HEK293 (cell line): ENCODE results near the gene PSMD5.

Experiments used
- CTCF ChIA-PET: fragments of 350-600 bp; formaldehyde crosslinking; extraction: SDS; loops from one replicate; lab custom pipeline; 2021; ENCODE audit warnings: antibody characterized with exemption; lab: Yijun Ruan, JAX
- POLR2A ChIA-PET: fragments of 300-600 bp; formaldehyde crosslinking; extraction: SDS; loops from one replicate; lab custom pipeline; 2020; ENCODE audit warnings: antibody characterized with exemption, inconsistent platforms; lab: Yijun Ruan, JAX
- H3K27ac ChIP-seq: fragments of 200-500 bp; sonication (Bioruptor generic); 2 replicates; pipeline ENCODE4 v1.5.1; 2014; ENCODE audit warnings: low read depth, low read length, control low read depth, inconsistent platforms; ENCODE audit errors: extremely low read depth
- H3K36me3 ChIP-seq, 2 experiments: fragments of 200-500 bp in 1 of 2; sonication (Bioruptor generic) in 1 of 2; 1 replicate in 1 of 2; 2 replicates in 1 of 2; pipeline ENCODE4 v1.5.1; 2014 to 2017; ENCODE audit warnings: inconsistent platforms in 2 of 2, low read length in 2 of 2; ENCODE audit not compliant: control insufficient read depth in 2 of 2, insufficient read depth in 1 of 2
- H3K4me1 ChIP-seq: fragments of 200-500 bp; sonication (Bioruptor generic); 2 replicates; pipeline ENCODE4 v1.5.1; 2014; ENCODE audit warnings: mild to moderate bottlenecking, low read length, inconsistent platforms; ENCODE audit not compliant: control insufficient read depth, insufficient read depth
- H3K4me3 ChIP-seq: 2 replicates; pipeline ENCODE4 v1.5.1; 2011; ENCODE audit warnings: low read depth, mild to moderate bottlenecking, control low read depth, low read length, moderate library complexity
- H3K9me3 ChIP-seq: fragments of 200-500 bp; sonication (Bioruptor generic); 2 replicates; pipeline ENCODE4 v1.5.1; 2014; ENCODE audit warnings: low read depth, low read length, inconsistent platforms; ENCODE audit not compliant: control insufficient read depth, insufficient read depth
- BCL11A ChIP-seq: fragments of 450-650 bp; formaldehyde crosslinking; IDR thresholded peaks from 2 replicates; pipeline ENCODE4 v1.5.1; 2016; ENCODE audit warnings: low read depth, missing biosample characterization, missing genetic modification characterization
- GLI2 ChIP-seq: fragments of 450-650 bp; formaldehyde crosslinking; IDR thresholded peaks from 2 replicates; pipeline ENCODE4; 2017; ENCODE audit warnings: missing biosample characterization, missing genetic modification characterization, low read depth, borderline replicate concordance
- HOXC10 ChIP-seq: sonication (generic); formaldehyde crosslinking; IDR thresholded peaks from 2 replicates; pipeline ENCODE4 v1.8.1; 2023; ENCODE audit warnings: mild to moderate bottlenecking, missing genetic modification reagents
- KLF17 ChIP-seq: fragments of 450-650 bp; formaldehyde crosslinking; IDR thresholded peaks from 2 replicates; pipeline ENCODE4 v1.5.1; 2016; ENCODE audit warnings: missing biosample characterization, missing genetic modification characterization
- KLF9 ChIP-seq: fragments of 450-650 bp; formaldehyde crosslinking; IDR thresholded peaks from 2 replicates; pipeline ENCODE4 v1.5.1; 2016; ENCODE audit warnings: missing biosample characterization, missing genetic modification characterization, low read depth
- WT1 ChIP-seq: fragments of 450-650 bp; formaldehyde crosslinking; IDR thresholded peaks from 2 replicates; pipeline ENCODE4 v1.5.1; 2016; ENCODE audit warnings: missing biosample characterization, missing genetic modification characterization
- ZEB2 ChIP-seq: fragments of 450-650 bp; formaldehyde crosslinking; IDR thresholded peaks from 2 replicates; pipeline ENCODE4 v1.5.1; 2016; ENCODE audit warnings: missing biosample characterization, missing genetic modification characterization
- ZNF138 ChIP-seq: fragments of 450-650 bp; formaldehyde crosslinking; IDR thresholded peaks from 2 replicates; pipeline ENCODE4 v1.5.1; 2016; ENCODE audit warnings: missing biosample characterization, missing genetic modification characterization, borderline replicate concordance
- ZNF174 ChIP-seq: fragments of 450-650 bp; formaldehyde crosslinking; IDR thresholded peaks from 2 replicates; pipeline ENCODE4 v1.5.0; 2017; ENCODE audit warnings: missing biosample characterization, mild to moderate bottlenecking, missing genetic modification characterization
- ZNF24 ChIP-seq: fragments of 450-650 bp; formaldehyde crosslinking; IDR thresholded peaks from 2 replicates; pipeline ENCODE4 v1.5.1; 2016; ENCODE audit warnings: missing biosample characterization, missing genetic modification characterization
- ZNF324 ChIP-seq: fragments of 450-650 bp; formaldehyde crosslinking; IDR thresholded peaks from 2 replicates; pipeline ENCODE4 v1.5.1; 2016; ENCODE audit warnings: missing biosample characterization, missing genetic modification characterization
- ZNF366 ChIP-seq: fragments of 450-650 bp; formaldehyde crosslinking; conservative IDR thresholded peaks from 2 replicates; pipeline ENCODE4 v1.5.1; 2016; ENCODE audit warnings: missing biosample characterization, missing genetic modification characterization
- ZNF37A ChIP-seq: fragments of 450-650 bp; IDR thresholded peaks from 2 replicates; pipeline ENCODE4 v1.5.1; 2018; ENCODE audit warnings: missing biosample characterization, missing genetic modification characterization
- ZNF416 ChIP-seq: fragments of 450-650 bp; formaldehyde crosslinking; IDR thresholded peaks from 2 replicates; pipeline ENCODE4 v1.5.1; 2016; ENCODE audit warnings: missing biosample characterization, missing genetic modification characterization
- ZNF449 ChIP-seq: fragments of 450-650 bp; formaldehyde crosslinking; IDR thresholded peaks from 2 replicates; pipeline ENCODE4 v1.5.1; 2017; ENCODE audit warnings: missing biosample characterization, mild to moderate bottlenecking, missing genetic modification characterization, moderate library complexity
- ZNF501 ChIP-seq: fragments of 450-650 bp; formaldehyde crosslinking; IDR thresholded peaks from 2 replicates; pipeline ENCODE4 v1.5.1; 2016; ENCODE audit warnings: missing biosample characterization, missing genetic modification characterization
- ZNF555 ChIP-seq: fragments of 450-650 bp; formaldehyde crosslinking; conservative IDR thresholded peaks from 2 replicates; pipeline ENCODE4 v1.5.1; 2017; ENCODE audit warnings: missing biosample characterization, mild to moderate bottlenecking, missing genetic modification characterization, inconsistent platforms
- ZNF610 ChIP-seq: fragments of 450-650 bp; formaldehyde crosslinking; IDR thresholded peaks from 2 replicates; pipeline ENCODE4 v1.5.1; 2016; ENCODE audit warnings: missing biosample characterization, missing genetic modification characterization, borderline replicate concordance
- ZNF624 ChIP-seq: fragments of 450-650 bp; formaldehyde crosslinking; IDR thresholded peaks from 2 replicates; pipeline ENCODE4 v1.5.1; 2017; ENCODE audit warnings: missing biosample characterization, missing genetic modification characterization
- ZNF654 ChIP-seq: fragments of 450-650 bp; formaldehyde crosslinking; IDR thresholded peaks from 2 replicates; pipeline ENCODE4 v1.5.1; 2016; ENCODE audit warnings: low read depth, missing biosample characterization, missing genetic modification characterization
- ZNF664 ChIP-seq: fragments of 450-650 bp; formaldehyde crosslinking; IDR thresholded peaks from 2 replicates; pipeline ENCODE4 v1.5.1; 2016; ENCODE audit warnings: missing biosample characterization, missing genetic modification characterization
- ZNF791 ChIP-seq: fragments of 450-650 bp; formaldehyde crosslinking; IDR thresholded peaks from 2 replicates; pipeline ENCODE4 v1.5.1; 2016; ENCODE audit warnings: missing biosample characterization, missing genetic modification characterization
- ZXDB ChIP-seq: fragments of 450-650 bp; formaldehyde crosslinking; IDR thresholded peaks from 2 replicates; pipeline ENCODE4 v1.5.1; 2016; ENCODE audit warnings: missing biosample characterization, missing genetic modification characterization
- TF ChIP-seq, protein P1 (sequence below): fragments of 450-650 bp; formaldehyde crosslinking; IDR thresholded peaks from 2 replicates; pipeline ENCODE4 v1.5.1; 2016; ENCODE audit warnings: missing biosample characterization, missing genetic modification characterization

PSMD5 gene

GRCh38 chr9:120841930-120842684 is 615 bp downstream of the PSMD5 start:
- Histone ChIP-seq H3K27ac (no peak overlapping the region; the same call in 1 of the 2 replicates), H3K4me1 (no peaks in the 10 kb centered on the region), H3K9me3 (no peaks in the 10 kb centered on the region), H3K36me3 (no peaks in the 10 kb centered on the region), H3K4me3 (peak overlapping the region; percentile 55)
- CTCF ChIA-PET, result interaction anchor here (0.9 kb wide), 1 partner anchor 21 kb away, joined by 3 read pairs; no protein-coding TSS in a partner anchor
- POLR2A ChIA-PET, result interaction anchor here (0.5 to 0.8 kb wide), 2 partner anchors 33 to 214 kb away, joined by 3 to 5 read pairs; no protein-coding TSS in a partner anchor
- TF ChIP-seq, protein P1, sequence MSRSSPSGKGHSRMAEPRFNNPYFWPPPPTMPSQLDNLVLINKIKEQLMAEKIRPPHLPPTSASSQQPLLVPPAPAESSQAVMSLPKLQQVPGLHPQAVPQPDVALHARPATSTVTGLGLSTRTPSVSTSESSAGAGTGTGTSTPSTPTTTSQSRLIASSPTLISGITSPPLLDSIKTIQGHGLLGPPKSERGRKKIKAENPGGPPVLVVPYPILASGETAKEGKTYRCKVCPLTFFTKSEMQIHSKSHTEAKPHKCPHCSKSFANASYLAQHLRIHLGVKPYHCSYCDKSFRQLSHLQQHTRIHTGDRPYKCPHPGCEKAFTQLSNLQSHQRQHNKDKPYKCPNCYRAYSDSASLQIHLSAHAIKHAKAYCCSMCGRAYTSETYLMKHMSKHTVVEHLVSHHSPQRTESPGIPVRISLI, result no peak
- TF ChIP-seq ZNF24 (tag by site-specific recombination) (no peak), ZNF37A (tag by site-specific recombination) (no peak), ZNF501 (no peak), BCL11A (tag by site-specific recombination) (no peak), KLF17 (tag by site-specific recombination) (no peak), ZNF416 (tag by site-specific recombination) (no peak), KLF9 (no peak)

DNA sequence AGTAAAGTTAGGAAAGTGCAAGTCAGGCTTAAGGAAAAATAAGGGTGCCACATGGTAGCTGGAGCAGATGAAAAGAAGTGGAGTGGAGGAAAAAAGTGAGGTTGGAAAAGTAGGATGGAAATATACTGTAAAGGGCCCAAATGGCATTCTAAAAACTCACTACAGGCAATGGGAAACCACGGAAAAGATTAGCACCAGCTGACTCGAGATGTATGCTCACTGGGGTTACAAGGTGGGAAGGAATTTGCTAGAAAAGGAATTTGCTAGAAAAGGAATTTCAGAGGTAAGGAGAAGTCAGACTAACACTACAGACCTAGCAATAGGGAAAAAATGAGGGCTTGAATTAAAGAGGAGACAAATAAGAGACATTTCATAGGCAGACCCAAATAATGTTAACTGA is 3.6 kb downstream of the PSMD5 start:
- Histone ChIP-seq H3K4me1 (no peaks in the 10 kb centered on the region), H3K4me3 (no peak overlapping the region), H3K36me3 (no peaks in the 10 kb centered on the region), H3K27ac (no peak overlapping the region), H3K9me3 (no peaks in the 10 kb centered on the region)
- POLR2A ChIA-PET, result no interaction called here
- no peak for TF ChIP-seq ZNF555 (tag by site-specific recombination)
- no peak for TF ChIP-seq ZEB2 (tag by site-specific recombination)
- TF ChIP-seq ZNF624 (tag by site-specific recombination), result no peak
- no peak for TF ChIP-seq ZNF366 (tag by site-specific recombination)
- no peak for TF ChIP-seq ZNF791 (tag by site-specific recombination)
- no peak for TF ChIP-seq ZNF324 (tag by site-specific recombination)
- TF ChIP-seq ZNF610, result no peak
- TF ChIP-seq ZNF654, result no peak
- CTCF ChIA-PET, result no interaction called here

DNA sequence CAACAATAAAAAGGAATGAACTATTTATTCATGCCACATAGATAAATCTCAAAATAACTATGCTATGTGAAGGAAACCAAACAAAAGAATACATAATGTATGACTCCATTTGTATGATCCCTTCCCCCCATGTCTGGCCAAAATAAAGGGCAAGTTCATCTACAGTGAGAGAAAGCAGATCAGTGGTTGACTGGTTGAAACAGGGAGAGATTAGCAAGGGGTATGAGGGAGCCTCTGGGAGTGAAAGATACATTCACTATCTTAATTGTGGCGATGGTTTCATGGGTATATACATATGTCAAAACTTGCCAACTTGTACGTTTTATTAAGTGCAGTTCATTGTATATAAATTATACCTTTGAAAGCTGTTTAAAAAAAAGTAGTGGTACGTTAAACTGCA is 4.8 kb downstream of the PSMD5 start:
- no peaks in the 10 kb centered on the region for H3K4me1 ChIP-seq
- no peaks in the 10 kb centered on the region for H3K9me3 ChIP-seq
- POLR2A ChIA-PET, result no interaction called here
- H3K36me3 ChIP-seq, result no peaks in the 10 kb centered on the region
- CTCF ChIA-PET, result interaction anchor here (0.5 kb wide), 1 partner anchor 133 kb away, joined by 4 read pairs; no protein-coding TSS in a partner anchor
- H3K27ac ChIP-seq, result no peak overlapping the region
- H3K4me3 ChIP-seq, result no peak overlapping the region
- TF ChIP-seq HOXC10 (no peak), ZNF449 (no peak), ZXDB (tag by site-specific recombination) (no peak), WT1 (no peak), ZNF174 (tag by site-specific recombination) (no peak), ZNF138 (tag by site-specific recombination) (no peak), GLI2 (tag by site-specific recombination) (no peak), ZNF664 (tag by site-specific recombination) (no peak)
